A549 (cell line): Measurements from ENCODE around the gene NR1D1.

Experiments used
- BHLHE40 ChIP-seq: IDR thresholded peaks from 2 replicates; pipeline ENCODE4 v1.6.1; 2012; ENCODE audit warnings: low read depth, low read length, inconsistent platforms
- CHD2 ChIP-seq: fragments of 150-350 bp; IDR thresholded peaks from 2 replicates; pipeline ENCODE4 v1.6.1; 2014; ENCODE audit warnings: low read length; ENCODE audit not compliant: partially characterized antibody
- GATA3 ChIP-seq: IDR thresholded peaks from 2 replicates; pipeline ENCODE4 v1.6.1; 2012; ENCODE audit warnings: borderline replicate concordance
- POLR2A ChIP-seq: IDR thresholded peaks from 2 replicates; pipeline ENCODE4 v1.6.1; 2012; ENCODE audit warnings: mild to moderate bottlenecking, low read length
- RAD21 ChIP-seq, 2 experiments: fragments of >200 bp in 1 of 2; sonication (Bioruptor Twin) in 1 of 2; formaldehyde crosslinking in 1 of 2; IDR thresholded peaks in 1 of 2; conservative IDR thresholded peaks in 1 of 2; 2 replicates in 1 of 2; 3 replicates in 1 of 2; pipeline ENCODE4 v1.6.1; 2012 to 2018; ENCODE audit warnings: inconsistent platforms in 1 of 2
- RCOR1 ChIP-seq: fragments of 150-350 bp; IDR thresholded peaks from 2 replicates; pipeline ENCODE4 v1.6.1; 2014; ENCODE audit warnings: antibody characterized with exemption, low read length, low read depth
- TF ChIP-seq, protein P1 (sequence below): fragments of 450-650 bp; IDR thresholded peaks from 2 replicates; pipeline ENCODE4 v1.6.1; 2014; ENCODE audit warnings: antibody characterized with exemption
- TF ChIP-seq, protein P2 (sequence below): fragments of >200 bp; sonication (Bioruptor Twin); formaldehyde crosslinking; IDR thresholded peaks from 3 replicates; pipeline ENCODE4 v1.5.1; 2016
- TF ChIP-seq, protein P3 (sequence below): IDR thresholded peaks from 2 replicates; pipeline ENCODE4 v1.6.1; 2012
- TF ChIP-seq, protein P4 (sequence below): fragments of 150-350 bp; IDR thresholded peaks from 2 replicates; pipeline ENCODE4 v1.6.1; 2014; ENCODE audit warnings: low read depth, mild to moderate bottlenecking, low read length

DNA sequence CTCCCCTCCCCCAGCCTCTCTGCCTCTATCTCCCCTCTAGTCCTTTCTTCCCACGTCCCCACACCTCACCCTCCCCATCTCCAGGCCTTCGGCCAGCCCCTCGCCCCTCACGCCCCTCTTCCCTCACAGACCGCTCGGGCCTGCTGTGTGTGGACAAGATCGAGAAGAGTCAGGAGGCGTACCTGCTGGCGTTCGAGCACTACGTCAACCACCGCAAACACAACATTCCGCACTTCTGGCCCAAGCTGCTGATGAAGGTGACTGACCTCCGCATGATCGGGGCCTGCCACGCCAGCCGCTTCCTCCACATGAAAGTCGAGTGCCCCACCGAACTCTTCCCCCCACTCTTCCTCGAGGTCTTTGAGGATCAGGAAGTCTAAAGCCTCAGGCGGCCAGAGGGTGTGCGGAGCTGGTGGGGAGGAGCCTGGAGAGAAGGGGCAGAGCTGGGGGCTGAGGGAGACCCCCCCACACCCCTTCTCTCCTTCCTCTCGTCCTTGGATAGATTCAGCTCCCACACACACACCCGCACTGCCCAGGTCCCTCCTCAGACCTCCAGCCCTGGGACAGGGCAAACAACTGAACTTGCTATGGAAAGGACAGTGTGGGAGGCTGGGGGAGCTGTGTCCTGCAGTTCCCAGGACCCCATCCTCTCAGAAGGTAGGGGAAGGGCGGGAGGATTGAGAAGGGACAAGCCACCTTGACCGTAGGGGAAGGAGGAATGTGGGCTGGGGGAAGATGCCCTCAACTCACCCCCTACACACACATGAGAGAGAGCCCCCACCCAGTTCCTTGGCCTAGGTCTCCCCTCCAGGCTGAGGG is 11.1 kb downstream of the NR1D1 start:
- TF ChIP-seq, protein P1, sequence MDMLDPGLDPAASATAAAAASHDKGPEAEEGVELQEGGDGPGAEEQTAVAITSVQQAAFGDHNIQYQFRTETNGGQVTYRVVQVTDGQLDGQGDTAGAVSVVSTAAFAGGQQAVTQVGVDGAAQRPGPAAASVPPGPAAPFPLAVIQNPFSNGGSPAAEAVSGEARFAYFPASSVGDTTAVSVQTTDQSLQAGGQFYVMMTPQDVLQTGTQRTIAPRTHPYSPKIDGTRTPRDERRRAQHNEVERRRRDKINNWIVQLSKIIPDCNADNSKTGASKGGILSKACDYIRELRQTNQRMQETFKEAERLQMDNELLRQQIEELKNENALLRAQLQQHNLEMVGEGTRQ: no peak
- TF ChIP-seq, protein P2, sequence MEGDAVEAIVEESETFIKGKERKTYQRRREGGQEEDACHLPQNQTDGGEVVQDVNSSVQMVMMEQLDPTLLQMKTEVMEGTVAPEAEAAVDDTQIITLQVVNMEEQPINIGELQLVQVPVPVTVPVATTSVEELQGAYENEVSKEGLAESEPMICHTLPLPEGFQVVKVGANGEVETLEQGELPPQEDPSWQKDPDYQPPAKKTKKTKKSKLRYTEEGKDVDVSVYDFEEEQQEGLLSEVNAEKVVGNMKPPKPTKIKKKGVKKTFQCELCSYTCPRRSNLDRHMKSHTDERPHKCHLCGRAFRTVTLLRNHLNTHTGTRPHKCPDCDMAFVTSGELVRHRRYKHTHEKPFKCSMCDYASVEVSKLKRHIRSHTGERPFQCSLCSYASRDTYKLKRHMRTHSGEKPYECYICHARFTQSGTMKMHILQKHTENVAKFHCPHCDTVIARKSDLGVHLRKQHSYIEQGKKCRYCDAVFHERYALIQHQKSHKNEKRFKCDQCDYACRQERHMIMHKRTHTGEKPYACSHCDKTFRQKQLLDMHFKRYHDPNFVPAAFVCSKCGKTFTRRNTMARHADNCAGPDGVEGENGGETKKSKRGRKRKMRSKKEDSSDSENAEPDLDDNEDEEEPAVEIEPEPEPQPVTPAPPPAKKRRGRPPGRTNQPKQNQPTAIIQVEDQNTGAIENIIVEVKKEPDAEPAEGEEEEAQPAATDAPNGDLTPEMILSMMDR: no peak
- TF ChIP-seq GATA3 (no peak), POLR2A (no peak), RAD21 (conservative IDR thresholded peaks at IDR 0.05 in 1 of 2, IDR thresholded peaks at IDR 0.05 in 1 of 2) (no peak), CHD2 (no peak), RCOR1 (no peak), BHLHE40 (no peak)
- TF ChIP-seq, protein P3, sequence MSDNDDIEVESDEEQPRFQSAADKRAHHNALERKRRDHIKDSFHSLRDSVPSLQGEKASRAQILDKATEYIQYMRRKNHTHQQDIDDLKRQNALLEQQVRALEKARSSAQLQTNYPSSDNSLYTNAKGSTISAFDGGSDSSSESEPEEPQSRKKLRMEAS: no peak
- TF ChIP-seq, protein P4, sequence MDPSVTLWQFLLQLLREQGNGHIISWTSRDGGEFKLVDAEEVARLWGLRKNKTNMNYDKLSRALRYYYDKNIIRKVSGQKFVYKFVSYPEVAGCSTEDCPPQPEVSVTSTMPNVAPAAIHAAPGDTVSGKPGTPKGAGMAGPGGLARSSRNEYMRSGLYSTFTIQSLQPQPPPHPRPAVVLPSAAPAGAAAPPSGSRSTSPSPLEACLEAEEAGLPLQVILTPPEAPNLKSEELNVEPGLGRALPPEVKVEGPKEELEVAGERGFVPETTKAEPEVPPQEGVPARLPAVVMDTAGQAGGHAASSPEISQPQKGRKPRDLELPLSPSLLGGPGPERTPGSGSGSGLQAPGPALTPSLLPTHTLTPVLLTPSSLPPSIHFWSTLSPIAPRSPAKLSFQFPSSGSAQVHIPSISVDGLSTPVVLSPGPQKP: no peak
